ENCODE measurements around the gene MXI1. TPM values are rescaled to one million over a fixed set of nuclear protein-coding genes. Genes with fewer than 3 reads are reported as not detected.

Gene MXI1
- total and polyA plus RNA-seq, 4 donors: 9.6 to 52.0 (median 14.2) TPM

DNA sequence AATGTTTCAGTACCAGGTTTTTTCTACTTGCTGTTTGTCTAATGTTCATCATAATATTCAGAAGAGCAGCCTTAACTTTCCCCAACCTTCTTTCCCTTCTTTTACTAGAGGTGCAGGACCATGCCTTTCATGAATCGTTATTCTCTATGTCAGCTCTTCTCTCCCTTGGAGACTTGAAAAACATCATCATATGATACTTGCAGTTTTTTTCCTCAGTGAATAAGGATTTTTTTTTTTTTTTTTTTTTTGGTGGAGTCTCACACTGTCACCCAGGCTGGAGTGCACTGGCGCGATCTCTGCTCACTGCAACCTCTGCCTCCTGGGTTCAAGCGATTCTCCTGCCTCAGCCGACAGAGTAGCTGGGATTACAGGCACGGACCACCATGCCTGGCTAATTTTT is 67.2 kb downstream of the MXI1 start:
- Histone ChIP-seq H3K9ac (ENCODE audit: low read depth in 1 of 2, low read length in 2 of 2) (no peak overlapping the region), H3K4me3 (ENCODE audit: low read depth in 1 of 3, low read length in 3 of 3) (no peak overlapping the region), H3K36me3 (ENCODE audit: control insufficient read depth in 4 of 4, insufficient read depth in 3 of 4, low read depth in 1 of 4, low read length in 3 of 4) (peaks cover 0 to 2% (median 0%) of the 10 kb centered on the region in 4 donors), H3K9me3 (ENCODE audit: control insufficient read depth in 4 of 4, low read length in 3 of 4) (no peaks in the 10 kb centered on the region), H3K27me3 (ENCODE audit: control insufficient read depth in 4 of 4, insufficient read depth in 4 of 4, low read length in 3 of 4) (no peaks in the 10 kb centered on the region), H3K27ac (ENCODE audit: low read depth in 1 of 2, low read length in 2 of 2) (no peak overlapping the region), H3K4me1 (ENCODE audit: control insufficient read depth in 4 of 4, insufficient read depth in 4 of 4, low read length in 3 of 4) (peaks cover 4 to 17% (median 11%) of the 10 kb centered on the region in 4 donors)
- 96% methylated on average over 6 of the region's 6 CpGs for WGBS
- no peak for DNase-seq (ENCODE audit: low spot score)
- no peak for TF ChIP-seq HNF4G (IDR thresholded peaks at IDR 0.05)
- TF ChIP-seq RXRA (IDR thresholded peaks at IDR 0.05): no peak
- TF ChIP-seq, protein P1, sequence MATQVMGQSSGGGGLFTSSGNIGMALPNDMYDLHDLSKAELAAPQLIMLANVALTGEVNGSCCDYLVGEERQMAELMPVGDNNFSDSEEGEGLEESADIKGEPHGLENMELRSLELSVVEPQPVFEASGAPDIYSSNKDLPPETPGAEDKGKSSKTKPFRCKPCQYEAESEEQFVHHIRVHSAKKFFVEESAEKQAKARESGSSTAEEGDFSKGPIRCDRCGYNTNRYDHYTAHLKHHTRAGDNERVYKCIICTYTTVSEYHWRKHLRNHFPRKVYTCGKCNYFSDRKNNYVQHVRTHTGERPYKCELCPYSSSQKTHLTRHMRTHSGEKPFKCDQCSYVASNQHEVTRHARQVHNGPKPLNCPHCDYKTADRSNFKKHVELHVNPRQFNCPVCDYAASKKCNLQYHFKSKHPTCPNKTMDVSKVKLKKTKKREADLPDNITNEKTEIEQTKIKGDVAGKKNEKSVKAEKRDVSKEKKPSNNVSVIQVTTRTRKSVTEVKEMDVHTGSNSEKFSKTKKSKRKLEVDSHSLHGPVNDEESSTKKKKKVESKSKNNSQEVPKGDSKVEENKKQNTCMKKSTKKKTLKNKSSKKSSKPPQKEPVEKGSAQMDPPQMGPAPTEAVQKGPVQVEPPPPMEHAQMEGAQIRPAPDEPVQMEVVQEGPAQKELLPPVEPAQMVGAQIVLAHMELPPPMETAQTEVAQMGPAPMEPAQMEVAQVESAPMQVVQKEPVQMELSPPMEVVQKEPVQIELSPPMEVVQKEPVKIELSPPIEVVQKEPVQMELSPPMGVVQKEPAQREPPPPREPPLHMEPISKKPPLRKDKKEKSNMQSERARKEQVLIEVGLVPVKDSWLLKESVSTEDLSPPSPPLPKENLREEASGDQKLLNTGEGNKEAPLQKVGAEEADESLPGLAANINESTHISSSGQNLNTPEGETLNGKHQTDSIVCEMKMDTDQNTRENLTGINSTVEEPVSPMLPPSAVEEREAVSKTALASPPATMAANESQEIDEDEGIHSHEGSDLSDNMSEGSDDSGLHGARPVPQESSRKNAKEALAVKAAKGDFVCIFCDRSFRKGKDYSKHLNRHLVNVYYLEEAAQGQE (IDR thresholded peaks at IDR 0.05): no peak
- TF ChIP-seq, protein P2, sequence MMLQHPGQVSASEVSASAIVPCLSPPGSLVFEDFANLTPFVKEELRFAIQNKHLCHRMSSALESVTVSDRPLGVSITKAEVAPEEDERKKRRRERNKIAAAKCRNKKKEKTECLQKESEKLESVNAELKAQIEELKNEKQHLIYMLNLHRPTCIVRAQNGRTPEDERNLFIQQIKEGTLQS (IDR thresholded peaks at IDR 0.05): no peak
- no peak for TF ChIP-seq TAF1 (conservative IDR thresholded peaks at IDR 0.05)
- TF ChIP-seq GABPA (IDR thresholded peaks at IDR 0.05 in 1 of 2, conservative IDR thresholded peaks at IDR 0.05 in 1 of 2): no peak
- TF ChIP-seq YY1 (IDR thresholded peaks at IDR 0.05): no peak
- TF ChIP-seq, protein P3, sequence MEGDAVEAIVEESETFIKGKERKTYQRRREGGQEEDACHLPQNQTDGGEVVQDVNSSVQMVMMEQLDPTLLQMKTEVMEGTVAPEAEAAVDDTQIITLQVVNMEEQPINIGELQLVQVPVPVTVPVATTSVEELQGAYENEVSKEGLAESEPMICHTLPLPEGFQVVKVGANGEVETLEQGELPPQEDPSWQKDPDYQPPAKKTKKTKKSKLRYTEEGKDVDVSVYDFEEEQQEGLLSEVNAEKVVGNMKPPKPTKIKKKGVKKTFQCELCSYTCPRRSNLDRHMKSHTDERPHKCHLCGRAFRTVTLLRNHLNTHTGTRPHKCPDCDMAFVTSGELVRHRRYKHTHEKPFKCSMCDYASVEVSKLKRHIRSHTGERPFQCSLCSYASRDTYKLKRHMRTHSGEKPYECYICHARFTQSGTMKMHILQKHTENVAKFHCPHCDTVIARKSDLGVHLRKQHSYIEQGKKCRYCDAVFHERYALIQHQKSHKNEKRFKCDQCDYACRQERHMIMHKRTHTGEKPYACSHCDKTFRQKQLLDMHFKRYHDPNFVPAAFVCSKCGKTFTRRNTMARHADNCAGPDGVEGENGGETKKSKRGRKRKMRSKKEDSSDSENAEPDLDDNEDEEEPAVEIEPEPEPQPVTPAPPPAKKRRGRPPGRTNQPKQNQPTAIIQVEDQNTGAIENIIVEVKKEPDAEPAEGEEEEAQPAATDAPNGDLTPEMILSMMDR (IDR thresholded peaks at IDR 0.05; ENCODE audit: low read depth, low read length, missing input control): no peak

DNA sequence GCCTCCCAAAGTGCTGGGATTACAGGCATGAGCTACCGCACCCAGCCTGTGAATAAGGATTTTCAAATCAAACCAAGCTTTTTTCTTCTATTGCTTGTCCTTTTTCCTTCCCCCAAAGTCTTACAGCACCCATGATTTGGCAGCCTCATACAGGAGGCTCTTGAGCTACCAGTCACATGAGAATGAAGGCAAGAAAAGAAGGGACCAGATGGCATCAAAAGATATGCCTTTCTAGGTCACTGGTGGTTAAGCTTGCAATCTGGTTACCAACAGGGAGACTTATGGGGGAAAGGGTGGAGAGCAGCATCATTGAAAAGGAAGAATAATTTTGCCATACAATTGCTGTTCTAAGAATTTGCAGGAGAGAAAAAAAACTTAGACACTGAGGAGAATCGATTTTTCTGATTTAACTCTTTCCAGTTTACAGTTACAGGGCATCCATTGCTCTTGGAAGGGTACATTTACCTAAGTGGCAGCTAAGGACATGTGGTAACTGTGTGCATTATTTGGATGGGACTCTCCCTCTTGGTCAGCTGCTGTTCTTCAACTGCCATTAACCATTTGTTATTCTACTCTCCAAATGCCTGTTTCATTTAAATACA is 67.8 kb downstream of the MXI1 start:
- TF ChIP-seq, protein P1 (IDR thresholded peaks at IDR 0.05): no peak
- TF ChIP-seq JUND (IDR thresholded peaks at IDR 0.05) (no peak), EGR1 (IDR thresholded peaks at IDR 0.05; ENCODE audit: low read depth in 2 of 2) (no peak), SP1 (IDR thresholded peaks at IDR 0.05) (no peak), HNF4G (IDR thresholded peaks at IDR 0.05) (no peak), HNF4A (conservative IDR thresholded peaks at IDR 0.05) (no peak), YY1 (IDR thresholded peaks at IDR 0.05) (no peak), FOXA2 (IDR thresholded peaks at IDR 0.05) (no peak), RAD21 (IDR thresholded peaks at IDR 0.05) (no peak)
- TF ChIP-seq, protein P4, sequence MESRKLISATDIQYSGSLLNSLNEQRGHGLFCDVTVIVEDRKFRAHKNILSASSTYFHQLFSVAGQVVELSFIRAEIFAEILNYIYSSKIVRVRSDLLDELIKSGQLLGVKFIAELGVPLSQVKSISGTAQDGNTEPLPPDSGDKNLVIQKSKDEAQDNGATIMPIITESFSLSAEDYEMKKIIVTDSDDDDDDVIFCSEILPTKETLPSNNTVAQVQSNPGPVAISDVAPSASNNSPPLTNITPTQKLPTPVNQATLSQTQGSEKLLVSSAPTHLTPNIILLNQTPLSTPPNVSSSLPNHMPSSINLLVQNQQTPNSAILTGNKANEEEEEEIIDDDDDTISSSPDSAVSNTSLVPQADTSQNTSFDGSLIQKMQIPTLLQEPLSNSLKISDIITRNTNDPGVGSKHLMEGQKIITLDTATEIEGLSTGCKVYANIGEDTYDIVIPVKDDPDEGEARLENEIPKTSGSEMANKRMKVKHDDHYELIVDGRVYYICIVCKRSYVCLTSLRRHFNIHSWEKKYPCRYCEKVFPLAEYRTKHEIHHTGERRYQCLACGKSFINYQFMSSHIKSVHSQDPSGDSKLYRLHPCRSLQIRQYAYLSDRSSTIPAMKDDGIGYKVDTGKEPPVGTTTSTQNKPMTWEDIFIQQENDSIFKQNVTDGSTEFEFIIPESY (IDR thresholded peaks at IDR 0.05): no peak
- TF ChIP-seq, protein P3 (IDR thresholded peaks at IDR 0.05; ENCODE audit: low read depth, low read length, missing input control): no peak
- TF ChIP-seq, protein P2 (IDR thresholded peaks at IDR 0.05): no peak
- Histone ChIP-seq H3K4me3 (ENCODE audit: low read depth in 1 of 3, low read length in 3 of 3) (no peak overlapping the region), H3K27me3 (ENCODE audit: control insufficient read depth in 4 of 4, insufficient read depth in 4 of 4, low read length in 3 of 4) (no peaks in the 10 kb centered on the region), H3K36me3 (ENCODE audit: control insufficient read depth in 4 of 4, insufficient read depth in 3 of 4, low read depth in 1 of 4, low read length in 3 of 4) (peaks cover 0 to 2% (median 0%) of the 10 kb centered on the region in 4 donors), H3K9me3 (ENCODE audit: control insufficient read depth in 4 of 4, low read length in 3 of 4) (no peaks in the 10 kb centered on the region), H3K4me1 (ENCODE audit: control insufficient read depth in 4 of 4, insufficient read depth in 4 of 4, low read length in 3 of 4) (peaks cover 4 to 11% (median 7%) of the 10 kb centered on the region in 4 donors), H3K9ac (ENCODE audit: low read depth in 1 of 2, low read length in 2 of 2) (no peak overlapping the region), H3K27ac (ENCODE audit: low read depth in 1 of 2, low read length in 2 of 2) (no peak overlapping the region)
- DNase-seq (ENCODE audit: low spot score): no peak
- WGBS: 80% methylated on average over 2 of the region's 2 CpGs
